HCT116 (cell line): ENCODE data around the gene HOMER2. TPM values are rescaled to one million over a fixed set of nuclear protein-coding genes. Genes with fewer than 3 reads are reported as not detected.

Experiments used
- ATAC-seq: fragments of 200-7000 bp; cut with Tn5 transposase; 2 replicates; pipeline ENCODE4 v1.9.1; 2020; ENCODE audit warnings: mild to moderate bottlenecking, moderate library complexity
- BruUV-seq: library from RNA; stranded (reverse); fragments of 400-500 nt; replicated peaks from 2 replicates; lab custom pipeline; 2021; lab: Mats Ljungman, UMichigan
- CTCF ChIA-PET: fragments of 300-600 bp; sonication (Branson Sonifier 250); formaldehyde crosslinking; loops from one replicate; lab custom pipeline; 2021; ENCODE audit warnings: antibody characterized with exemption; lab: Charles Lee
- POLR2A ChIA-PET: fragments of 300-600, 350-600 bp; sonication (Branson Sonifier 250); formaldehyde crosslinking; loops from one replicate; lab custom pipeline; 2021; ENCODE audit warnings: antibody characterized with exemption; lab: Charles Lee
- RAD21 ChIA-PET, 2 experiments: fragments of 300-600 bp; sonication (Branson Sonifier 250); formaldehyde crosslinking; loops; one replicate each; lab custom pipeline; 2023; ENCODE audit warnings: low total read pairs in 2 of 2; ENCODE audit not compliant: uncharacterized antibody in 2 of 2, unreplicated experiment in 2 of 2, low non-redundant PET in 1 of 2; lab: Charles Lee
- DNase-seq: peaks from one replicate; pipeline ENCODE4 v3.0.0-alpha.2; 2010; ENCODE audit warnings: low read depth, low spot score
- H2AFZ ChIP-seq: fragments of 200-600 bp; shearing (Covaris generic), sonication (generic); 2 replicates; pipeline ENCODE4 v1.6.1; 2017; ENCODE audit warnings: low read depth, mixed run types, mixed read lengths, antibody characterized with exemption, low read length; ENCODE audit not compliant: poor library complexity, severe bottlenecking
- H3K27ac ChIP-seq: 2 replicates; pipeline ENCODE4 v1.5.1; 2012; ENCODE audit warnings: low read depth, low read length
- H3K27me3 ChIP-seq: fragments of 200-600 bp; sonication (generic); 2 replicates; pipeline ENCODE4 v1.6.1; 2016; ENCODE audit warnings: mixed run types, low read length, mixed read lengths; ENCODE audit not compliant: insufficient read depth
- H3K36me3 ChIP-seq, 2 experiments: fragments of 200-500 bp in 1 of 2; fragments of 200-600 bp in 1 of 2; sonication (Bioruptor generic) in 1 of 2; sonication (generic) in 1 of 2; 2 replicates each; pipeline versions ENCODE4 v1.5.1 to v1.6.1; 2014 to 2016; ENCODE audit warnings: low read length in 2 of 2, inconsistent platforms in 1 of 2, mixed read lengths in 1 of 2, mixed run types in 1 of 2; ENCODE audit not compliant: insufficient read depth in 2 of 2, control insufficient read depth in 1 of 2
- H3K4me1 ChIP-seq, 2 experiments: fragments of 200-600 bp in 1 of 2; sonication (generic) in 1 of 2; 2 replicates each; pipeline versions ENCODE4 v1.5.1 to v1.6.1; 2012 to 2017; ENCODE audit warnings: low read length in 2 of 2, inconsistent platforms in 1 of 2, mild to moderate bottlenecking in 1 of 2, mixed read lengths in 1 of 2, mixed run types in 1 of 2, moderate library complexity in 1 of 2; ENCODE audit not compliant: insufficient read depth in 2 of 2, control insufficient read depth in 1 of 2
- H3K4me2 ChIP-seq: fragments of 200-600 bp; sonication (generic); 2 replicates; pipeline ENCODE4 v1.6.1; 2017; ENCODE audit warnings: mixed run types, low read length, mixed read lengths
- H3K4me3 ChIP-seq, 2 experiments: fragments of 200-600 bp in 1 of 2; sonication (generic) in 1 of 2; replicated peaks in 1 of 2; 2 replicates each; pipeline ENCODE4 v1.5.1; 2011 to 2016; ENCODE audit warnings: low read length in 2 of 2, control low read depth in 1 of 2, low read depth in 1 of 2, mild to moderate bottlenecking in 1 of 2, mixed read lengths in 1 of 2, mixed run types in 1 of 2
- H3K79me2 ChIP-seq: fragments of 200-600 bp; sonication (generic); 2 replicates; pipeline ENCODE4 v1.6.1; 2017; ENCODE audit warnings: mild to moderate bottlenecking, mixed run types, low read length, moderate library complexity, mixed read lengths; ENCODE audit not compliant: insufficient read depth
- H3K9ac ChIP-seq: fragments of 200-600 bp; sonication (generic); 2 replicates; pipeline ENCODE4 v1.6.1; 2016; ENCODE audit warnings: low read length, mixed read lengths
- H3K9me2 ChIP-seq: fragments of 200-600 bp; sonication (generic), shearing (Covaris generic); 2 replicates; pipeline ENCODE4 v1.6.1; 2017; ENCODE audit warnings: mixed run types, mild to moderate bottlenecking, moderate library complexity; ENCODE audit not compliant: insufficient read depth
- H3K9me3 ChIP-seq, 2 experiments: fragments of 200-500 bp in 1 of 2; fragments of 200-600 bp in 1 of 2; sonication (Bioruptor generic) in 1 of 2; sonication (generic) in 1 of 2; 2 replicates each; pipeline ENCODE4 v1.6.1; 2014 to 2017; ENCODE audit warnings: low read length in 2 of 2, mixed read lengths in 2 of 2, inconsistent platforms in 1 of 2, low read depth in 1 of 2, mild to moderate bottlenecking in 1 of 2, mixed run types in 1 of 2, moderate library complexity in 1 of 2; ENCODE audit not compliant: control insufficient read depth in 1 of 2, insufficient read depth in 1 of 2
- H4K20me1 ChIP-seq: fragments of 200-600 bp; sonication (generic), shearing (Covaris generic); 2 replicates; pipeline ENCODE4 v1.6.1; 2017; ENCODE audit warnings: mixed run types, mild to moderate bottlenecking, moderate library complexity; ENCODE audit not compliant: insufficient read depth
- CBX3 ChIP-seq: IDR thresholded peaks from 2 replicates; pipeline ENCODE4 v1.6.1; 2012; ENCODE audit warnings: low read depth
- EZH2 ChIP-seq: fragments of 200-600 bp; sonication (generic); IDR thresholded peaks from 2 replicates; pipeline ENCODE4 v1.6.1; 2017; ENCODE audit warnings: antibody characterized with exemption, mixed run types
- EZH2phosphoT487 ChIP-seq: fragments of 200-600 bp; IDR thresholded peaks from 2 replicates; pipeline ENCODE4 v1.6.1; 2018; ENCODE audit warnings: antibody characterized with exemption, borderline replicate concordance
- FOSL1 ChIP-seq: IDR thresholded peaks from 2 replicates; pipeline ENCODE4 v1.6.1; 2012; ENCODE audit warnings: low read depth
- JUND ChIP-seq: IDR thresholded peaks from 2 replicates; pipeline ENCODE4 v1.6.1; 2012
- POLR2AphosphoS5 ChIP-seq: IDR thresholded peaks from 2 replicates; pipeline ENCODE4 v1.6.1; 2011; ENCODE audit warnings: mild to moderate bottlenecking, low read depth, low read length, moderate library complexity
- RAD21 ChIP-seq: IDR thresholded peaks from 2 replicates; pipeline ENCODE4 v1.6.1; 2012; ENCODE audit warnings: low read depth, mild to moderate bottlenecking
- SIN3A ChIP-seq: IDR thresholded peaks from 2 replicates; pipeline ENCODE4 v1.6.1; 2012; ENCODE audit warnings: low read depth
- YY1 ChIP-seq: IDR thresholded peaks from 2 replicates; pipeline ENCODE4 v1.6.1; 2011; ENCODE audit warnings: low read length, low read depth, moderate library complexity, mild to moderate bottlenecking; ENCODE audit not compliant: insufficient replicate concordance; ENCODE audit errors: extremely low read depth
- ZFX ChIP-seq: fragments of 450-650 bp; IDR thresholded peaks from 2 replicates; pipeline ENCODE4 v1.6.1; 2017
- ZNF274 ChIP-seq: fragments of 200-500 bp; sonication (Bioruptor generic); IDR thresholded peaks from 2 replicates; pipeline ENCODE4 v1.6.1; 2014; ENCODE audit warnings: mild to moderate bottlenecking, low read depth, low read length, inconsistent platforms
- intact Hi-C: fragments of 100-400 bp; cut with micrococcal nuclease; formaldehyde crosslinking; loops from 2 replicates; pipeline ENCODE4 v1.10.0; 2022
- total RNA-seq: library from RNA; stranded (reverse); gene quantifications from one replicate; pipeline ENCODE4 v1.2.1, GENCODE V29; 2021; ENCODE audit not compliant: unreplicated experiment
- TF ChIP-seq, protein P1 (sequence below): IDR thresholded peaks from 2 replicates; pipeline ENCODE4 v1.6.1; 2012
- TF ChIP-seq, protein P2 (sequence below): IDR thresholded peaks from 2 replicates; pipeline ENCODE4 v1.6.1; 2012
- TF ChIP-seq, protein P3 (sequence below), 3 experiments: fragments of 200-600 bp in 1 of 3; sonication (generic) in 1 of 3; IDR thresholded peaks in 2 of 3; conservative IDR thresholded peaks in 1 of 3; 2 replicates each; pipeline ENCODE4 v1.5.1; 2012 to 2017; ENCODE audit warnings: low read depth in 2 of 3, low read length in 2 of 3, antibody characterized with exemption in 1 of 3, borderline replicate concordance in 1 of 3, control low read depth in 1 of 3, mild to moderate bottlenecking in 1 of 3, mixed read lengths in 1 of 3, mixed run types in 1 of 3, moderate library complexity in 1 of 3; ENCODE audit not compliant: insufficient read depth in 1 of 3
- TF ChIP-seq, protein P4 (sequence below): IDR thresholded peaks from 2 replicates; pipeline ENCODE4 v1.6.1; 2011; ENCODE audit warnings: mild to moderate bottlenecking, low read length, moderate library complexity; ENCODE audit not compliant: insufficient replicate concordance; ENCODE audit errors: extremely low read depth
- TF ChIP-seq, protein P5 (sequence below): IDR thresholded peaks from 2 replicates; pipeline ENCODE4 v1.6.1; 2012; ENCODE audit warnings: low read depth

The HOMER2 gene
- total RNA-seq, 1 experiment from 2014 or later = 3.9 TPM

DNA sequence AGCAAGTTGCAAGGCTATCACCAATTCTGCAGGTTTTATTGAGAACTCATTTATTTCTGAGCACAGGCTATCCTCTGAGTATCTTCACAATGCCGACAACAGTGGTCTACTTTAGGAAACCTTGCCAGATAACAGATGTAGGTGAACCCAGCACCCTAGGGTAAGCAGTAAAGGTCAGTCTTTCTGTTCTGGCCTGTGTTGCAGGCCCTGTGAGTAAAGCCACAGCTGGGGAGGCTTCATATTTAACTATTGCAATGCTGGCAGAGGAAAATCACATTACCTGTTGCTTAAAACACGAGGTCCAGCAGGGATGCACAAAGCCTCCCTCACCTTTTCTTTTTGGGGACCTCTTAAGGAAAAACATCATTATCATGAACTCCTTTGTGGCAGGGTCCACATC is 87.6 kb downstream of the HOMER2 start:
- H3K9me3 ChIP-seq = no peaks in the 10 kb centered on the region
- H4K20me1 ChIP-seq = no peaks in the 10 kb centered on the region
- H3K4me3 ChIP-seq = no peak overlapping the region
- no peaks in the 10 kb centered on the region for H3K79me2 ChIP-seq
- H2AFZ ChIP-seq = no peak overlapping the region
- no peaks in the 10 kb centered on the region for H3K27me3 ChIP-seq
- no peaks in the 10 kb centered on the region for H3K36me3 ChIP-seq
- H3K9me2 ChIP-seq = no peaks in the 10 kb centered on the region
- ATAC-seq (no peak), DNase-seq (no peak)
- no peak overlapping the region for H3K4me2 ChIP-seq
- ChIA-PET POLR2A (no interaction called here), RAD21 (no interaction called here), CTCF (interaction anchor here (2.4 kb wide), 1 partner anchor 16 kb away, joined by 9 read pairs; no protein-coding TSS in a partner anchor)
- intact Hi-C loops = no loop called here
- TF ChIP-seq JUND (no peak), ZFX (no peak), EZH2phosphoT487 (no peak), CBX3 (no peak), POLR2AphosphoS5 (no peak), EZH2 (no peak), ZNF274 (no peak), FOSL1 (no peak), YY1 (no peak), SIN3A (no peak), RAD21 (no peak)
- TF ChIP-seq, protein P1, sequence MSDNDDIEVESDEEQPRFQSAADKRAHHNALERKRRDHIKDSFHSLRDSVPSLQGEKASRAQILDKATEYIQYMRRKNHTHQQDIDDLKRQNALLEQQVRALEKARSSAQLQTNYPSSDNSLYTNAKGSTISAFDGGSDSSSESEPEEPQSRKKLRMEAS = no peak
- TF ChIP-seq, protein P2, sequence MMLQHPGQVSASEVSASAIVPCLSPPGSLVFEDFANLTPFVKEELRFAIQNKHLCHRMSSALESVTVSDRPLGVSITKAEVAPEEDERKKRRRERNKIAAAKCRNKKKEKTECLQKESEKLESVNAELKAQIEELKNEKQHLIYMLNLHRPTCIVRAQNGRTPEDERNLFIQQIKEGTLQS = no peak
- TF ChIP-seq, protein P3, sequence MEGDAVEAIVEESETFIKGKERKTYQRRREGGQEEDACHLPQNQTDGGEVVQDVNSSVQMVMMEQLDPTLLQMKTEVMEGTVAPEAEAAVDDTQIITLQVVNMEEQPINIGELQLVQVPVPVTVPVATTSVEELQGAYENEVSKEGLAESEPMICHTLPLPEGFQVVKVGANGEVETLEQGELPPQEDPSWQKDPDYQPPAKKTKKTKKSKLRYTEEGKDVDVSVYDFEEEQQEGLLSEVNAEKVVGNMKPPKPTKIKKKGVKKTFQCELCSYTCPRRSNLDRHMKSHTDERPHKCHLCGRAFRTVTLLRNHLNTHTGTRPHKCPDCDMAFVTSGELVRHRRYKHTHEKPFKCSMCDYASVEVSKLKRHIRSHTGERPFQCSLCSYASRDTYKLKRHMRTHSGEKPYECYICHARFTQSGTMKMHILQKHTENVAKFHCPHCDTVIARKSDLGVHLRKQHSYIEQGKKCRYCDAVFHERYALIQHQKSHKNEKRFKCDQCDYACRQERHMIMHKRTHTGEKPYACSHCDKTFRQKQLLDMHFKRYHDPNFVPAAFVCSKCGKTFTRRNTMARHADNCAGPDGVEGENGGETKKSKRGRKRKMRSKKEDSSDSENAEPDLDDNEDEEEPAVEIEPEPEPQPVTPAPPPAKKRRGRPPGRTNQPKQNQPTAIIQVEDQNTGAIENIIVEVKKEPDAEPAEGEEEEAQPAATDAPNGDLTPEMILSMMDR (IDR thresholded peaks at IDR 0.05 in 2 of 3, conservative IDR thresholded peaks at IDR 0.05 in 1 of 3; ENCODE audit: borderline replicate concordance in 1 of 3, insufficient read depth in 1 of 3, low read depth in 2 of 3, low read length in 2 of 3) = no peak
- TF ChIP-seq, protein P4, sequence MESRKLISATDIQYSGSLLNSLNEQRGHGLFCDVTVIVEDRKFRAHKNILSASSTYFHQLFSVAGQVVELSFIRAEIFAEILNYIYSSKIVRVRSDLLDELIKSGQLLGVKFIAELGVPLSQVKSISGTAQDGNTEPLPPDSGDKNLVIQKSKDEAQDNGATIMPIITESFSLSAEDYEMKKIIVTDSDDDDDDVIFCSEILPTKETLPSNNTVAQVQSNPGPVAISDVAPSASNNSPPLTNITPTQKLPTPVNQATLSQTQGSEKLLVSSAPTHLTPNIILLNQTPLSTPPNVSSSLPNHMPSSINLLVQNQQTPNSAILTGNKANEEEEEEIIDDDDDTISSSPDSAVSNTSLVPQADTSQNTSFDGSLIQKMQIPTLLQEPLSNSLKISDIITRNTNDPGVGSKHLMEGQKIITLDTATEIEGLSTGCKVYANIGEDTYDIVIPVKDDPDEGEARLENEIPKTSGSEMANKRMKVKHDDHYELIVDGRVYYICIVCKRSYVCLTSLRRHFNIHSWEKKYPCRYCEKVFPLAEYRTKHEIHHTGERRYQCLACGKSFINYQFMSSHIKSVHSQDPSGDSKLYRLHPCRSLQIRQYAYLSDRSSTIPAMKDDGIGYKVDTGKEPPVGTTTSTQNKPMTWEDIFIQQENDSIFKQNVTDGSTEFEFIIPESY = no peak
- TF ChIP-seq, protein P5, sequence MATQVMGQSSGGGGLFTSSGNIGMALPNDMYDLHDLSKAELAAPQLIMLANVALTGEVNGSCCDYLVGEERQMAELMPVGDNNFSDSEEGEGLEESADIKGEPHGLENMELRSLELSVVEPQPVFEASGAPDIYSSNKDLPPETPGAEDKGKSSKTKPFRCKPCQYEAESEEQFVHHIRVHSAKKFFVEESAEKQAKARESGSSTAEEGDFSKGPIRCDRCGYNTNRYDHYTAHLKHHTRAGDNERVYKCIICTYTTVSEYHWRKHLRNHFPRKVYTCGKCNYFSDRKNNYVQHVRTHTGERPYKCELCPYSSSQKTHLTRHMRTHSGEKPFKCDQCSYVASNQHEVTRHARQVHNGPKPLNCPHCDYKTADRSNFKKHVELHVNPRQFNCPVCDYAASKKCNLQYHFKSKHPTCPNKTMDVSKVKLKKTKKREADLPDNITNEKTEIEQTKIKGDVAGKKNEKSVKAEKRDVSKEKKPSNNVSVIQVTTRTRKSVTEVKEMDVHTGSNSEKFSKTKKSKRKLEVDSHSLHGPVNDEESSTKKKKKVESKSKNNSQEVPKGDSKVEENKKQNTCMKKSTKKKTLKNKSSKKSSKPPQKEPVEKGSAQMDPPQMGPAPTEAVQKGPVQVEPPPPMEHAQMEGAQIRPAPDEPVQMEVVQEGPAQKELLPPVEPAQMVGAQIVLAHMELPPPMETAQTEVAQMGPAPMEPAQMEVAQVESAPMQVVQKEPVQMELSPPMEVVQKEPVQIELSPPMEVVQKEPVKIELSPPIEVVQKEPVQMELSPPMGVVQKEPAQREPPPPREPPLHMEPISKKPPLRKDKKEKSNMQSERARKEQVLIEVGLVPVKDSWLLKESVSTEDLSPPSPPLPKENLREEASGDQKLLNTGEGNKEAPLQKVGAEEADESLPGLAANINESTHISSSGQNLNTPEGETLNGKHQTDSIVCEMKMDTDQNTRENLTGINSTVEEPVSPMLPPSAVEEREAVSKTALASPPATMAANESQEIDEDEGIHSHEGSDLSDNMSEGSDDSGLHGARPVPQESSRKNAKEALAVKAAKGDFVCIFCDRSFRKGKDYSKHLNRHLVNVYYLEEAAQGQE = no peak
- H3K27ac ChIP-seq = no peak overlapping the region
- H3K9ac ChIP-seq = no peak overlapping the region
- H3K4me1 ChIP-seq = no peaks in the 10 kb centered on the region
- BruUV-seq = no TSS peak
